Fibroblast of gingiva (primary cell): ENCODE data around the gene CLASP2.
"Not testable (repeated sequence)": the region's sequence is repeated elsewhere in the genome, so short reads cannot be mapped to it uniquely, and the experiment has no call there.

ENCODE experiments used
- DNase-seq: peaks from one replicate; pipeline ENCODE4 v3.0.0-alpha.2; 2011; ENCODE audit warnings: low read depth

The CLASP2 gene

DNA sequence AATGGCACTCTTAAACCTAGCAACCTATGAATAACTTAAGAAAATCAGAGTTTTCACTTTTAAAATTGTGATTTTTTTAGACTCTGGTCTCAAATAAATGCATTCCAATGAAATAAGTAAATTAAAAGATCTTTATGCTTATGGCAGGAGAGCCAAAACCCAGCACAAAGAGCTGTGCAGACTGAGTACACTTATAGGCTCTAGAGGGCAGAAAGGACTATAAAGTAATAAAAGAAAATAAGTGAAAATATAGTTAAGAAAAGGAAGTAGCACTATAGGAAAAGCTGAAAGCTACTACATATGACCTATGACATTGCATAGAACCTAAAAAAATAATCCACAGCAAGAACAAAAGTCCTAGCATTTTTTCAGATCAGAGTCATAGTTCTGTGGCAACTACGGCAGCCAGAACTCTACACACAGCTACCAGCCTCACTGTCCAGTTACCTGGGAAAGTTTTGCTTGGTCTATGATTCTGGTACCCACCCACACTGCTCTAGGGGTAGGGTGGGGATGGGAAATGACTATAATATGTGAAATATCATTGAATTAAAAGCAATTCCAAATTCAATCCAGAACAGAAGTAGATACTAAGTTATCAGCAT is 30.5 kb downstream of the CLASP2 start:
- peak; percentile 8 for DNase-seq

GRCh38 chr3:33682770-33683169 is 35.3 kb downstream of the CLASP2 start:
- DNase-seq: no peak

- DNase-seq: no peak
Measured at GRCh38 chr3:33681667-33682066, 36.4 kb downstream of the CLASP2 start.

- no peak for DNase-seq
Measured at GRCh38 chr3:33678073-33678472, 40.0 kb downstream of the CLASP2 start.

GRCh38 chr3:33673436-33673835 is 44.6 kb downstream of the CLASP2 start:
- not testable (repeated sequence) for DNase-seq

DNA sequence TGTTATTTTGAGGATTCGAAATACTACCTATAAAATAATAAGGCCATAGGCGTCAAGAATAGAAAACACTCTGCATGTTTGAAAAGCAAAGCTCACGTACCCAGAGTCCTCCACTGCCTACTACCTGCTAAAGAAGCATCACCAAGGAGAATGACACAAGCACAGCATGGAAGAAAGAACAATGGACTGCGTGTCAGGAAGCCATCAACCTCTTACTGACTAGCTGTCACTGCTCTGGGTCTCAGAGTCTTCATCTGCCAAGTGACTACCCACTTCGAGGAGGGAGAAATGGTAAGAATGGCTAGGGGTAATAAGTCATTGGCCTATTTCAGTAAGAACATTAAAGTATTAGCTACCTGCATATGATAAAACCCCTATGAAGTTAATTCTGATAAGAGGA is 49.4 kb downstream of the CLASP2 start:
- DNase-seq: no peak

DNA sequence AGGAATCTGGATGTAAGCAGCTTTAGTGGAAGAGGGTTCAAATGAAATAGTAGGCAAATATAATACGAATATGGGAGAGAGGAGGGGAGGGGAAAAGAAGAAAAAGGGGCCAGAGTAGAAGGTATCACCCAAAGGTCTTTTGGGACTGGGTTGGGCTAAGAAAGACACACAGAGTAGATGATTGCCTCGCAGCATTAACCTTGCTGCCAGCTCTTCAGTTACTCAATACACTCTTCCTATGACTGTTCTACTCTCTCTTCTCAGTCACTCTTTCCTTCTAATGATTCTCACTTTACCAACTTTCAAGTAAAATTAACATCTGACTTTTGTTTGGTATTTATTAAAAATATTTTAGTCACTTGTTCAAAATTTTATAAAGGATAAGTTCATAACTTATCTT is 52.8 kb downstream of the CLASP2 start:
- peak; percentile 9 for DNase-seq

DNA sequence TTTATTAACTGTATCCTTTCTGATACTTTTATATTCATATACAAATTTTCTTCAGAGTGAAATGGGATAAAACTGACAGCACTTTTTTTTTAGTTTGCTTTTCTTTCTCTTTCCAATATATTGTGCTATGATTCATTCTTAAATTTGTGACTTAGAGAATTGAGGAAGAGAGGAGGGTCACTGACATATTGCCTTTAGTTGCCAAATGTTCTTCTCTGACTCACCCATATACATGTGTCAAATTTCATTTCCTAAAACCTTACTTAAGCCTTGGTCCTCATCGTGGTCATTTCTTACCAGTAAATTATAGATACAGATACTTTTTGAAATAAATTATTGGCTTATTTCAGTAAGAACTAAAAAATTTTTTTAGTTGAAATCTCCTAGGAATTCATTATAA is 53.9 kb downstream of the CLASP2 start:
- DNase-seq: peak; percentile 82

- no peak for DNase-seq
Measured at GRCh38 chr3:33663042-33663441, 55.0 kb downstream of the CLASP2 start.

DNA sequence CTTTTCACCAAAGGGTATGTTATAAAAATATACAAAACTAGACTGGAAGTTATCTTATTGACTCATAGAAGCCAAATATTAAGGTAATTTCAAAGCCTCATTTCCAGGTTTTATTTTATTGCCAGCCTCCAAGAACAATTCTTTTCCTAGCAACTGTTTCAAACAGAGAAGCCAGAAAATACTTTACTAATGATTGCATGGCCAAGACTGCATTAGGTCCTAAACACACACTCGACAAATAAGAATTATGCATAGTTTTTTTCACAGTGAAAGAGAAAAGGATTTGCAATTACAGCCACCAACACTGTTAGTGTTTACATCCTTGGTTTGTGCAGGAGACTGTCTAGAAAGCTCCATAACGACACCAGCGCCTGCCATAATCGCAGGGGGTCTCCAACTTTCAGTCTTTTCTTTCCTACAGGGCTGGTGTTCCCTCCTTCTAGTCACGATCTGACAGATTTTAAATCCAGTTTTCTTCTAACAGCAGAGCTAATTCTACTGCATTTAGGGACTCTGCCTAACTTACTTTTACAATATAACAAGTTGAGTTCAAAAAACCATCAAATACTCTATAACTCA is 58.1 kb downstream of the CLASP2 start:
- DNase-seq: no peak

GRCh38 chr3:33658991-33659848 is 58.8 kb downstream of the CLASP2 start:
- DNase-seq: peak; percentile 66

DNA sequence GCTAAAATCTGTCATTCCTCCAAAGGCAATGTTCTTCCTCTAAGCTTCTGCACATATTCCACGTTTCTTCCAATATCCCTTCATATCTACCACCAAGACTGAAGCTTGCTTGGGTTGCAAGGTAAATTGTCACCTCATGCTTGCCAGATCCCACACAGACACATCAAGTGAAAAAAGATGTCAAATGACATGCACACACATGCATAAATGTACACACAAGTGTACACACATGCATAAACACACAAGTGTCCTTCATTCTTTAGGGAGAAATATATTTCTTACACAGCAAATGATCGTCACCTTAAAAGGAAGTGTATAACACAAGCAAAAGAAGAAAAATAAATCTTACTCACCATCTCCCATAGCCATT is 59.4 kb downstream of the CLASP2 start:
- DNase-seq: no peak

DNA sequence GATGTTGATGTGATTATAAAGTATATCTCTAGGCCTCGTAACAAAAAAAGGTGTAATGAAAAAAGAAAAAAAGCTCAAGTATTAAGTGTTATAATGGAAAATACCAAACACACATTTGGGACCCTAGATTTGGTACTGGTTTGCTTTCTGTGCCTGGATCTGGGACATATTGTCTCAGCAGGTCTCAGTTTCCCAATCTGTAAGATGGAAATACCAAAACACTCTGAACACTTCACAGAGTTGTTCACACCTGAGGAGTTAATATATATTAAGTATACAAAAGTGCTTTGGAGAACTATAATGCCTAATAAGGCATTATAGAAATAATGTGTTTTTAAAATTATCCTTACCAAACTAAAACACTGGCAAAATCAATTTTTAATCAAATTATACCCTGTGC is 60.0 kb downstream of the CLASP2 start:
- DNase-seq: no peak

DNA sequence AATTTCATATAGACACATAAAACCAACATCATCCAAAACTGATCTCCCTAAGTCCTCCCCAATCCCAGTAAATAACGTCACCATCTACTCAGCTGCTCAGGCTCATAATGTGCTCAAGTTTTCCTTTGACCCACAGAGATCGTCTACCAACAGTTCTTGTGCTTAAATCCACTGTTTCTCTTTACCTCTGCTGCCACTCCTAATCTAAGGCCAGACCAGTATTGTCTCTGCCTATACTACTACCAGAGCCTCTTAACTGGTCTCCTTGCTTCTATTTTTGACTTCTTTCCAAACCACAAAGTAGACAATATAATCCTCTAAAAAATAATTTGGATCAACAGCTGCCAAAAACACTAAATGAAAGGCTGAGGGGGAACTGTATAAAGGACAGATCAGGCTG is 65.3 kb downstream of the CLASP2 start:
- no peak for DNase-seq

GRCh38 chr3:33651101-33651500 is 67.0 kb downstream of the CLASP2 start:
- DNase-seq: not testable (repeated sequence)

DNA sequence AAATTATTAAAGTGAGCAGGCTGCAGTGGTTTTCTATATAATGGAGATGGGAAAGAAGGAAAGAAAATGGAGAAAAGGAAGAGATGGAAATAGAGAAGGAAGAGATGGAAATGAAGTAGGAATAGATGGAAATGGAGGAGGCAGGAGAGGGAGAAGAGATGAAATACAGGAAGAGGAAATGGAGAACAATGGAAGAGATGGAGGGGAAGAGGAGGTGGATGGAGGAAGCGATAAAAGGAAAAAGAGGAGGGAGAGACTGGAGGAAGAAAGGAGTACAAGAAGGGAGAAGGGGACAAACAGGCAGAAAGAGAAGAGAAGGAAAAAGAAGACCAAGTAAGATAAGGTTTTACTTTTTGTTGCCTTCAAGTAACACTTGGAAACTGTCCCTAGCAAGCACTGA is 67.6 kb downstream of the CLASP2 start:
- no peak for DNase-seq

GRCh38 chr3:33648793-33649192 is 69.3 kb downstream of the CLASP2 start:
- no peak for DNase-seq

DNA sequence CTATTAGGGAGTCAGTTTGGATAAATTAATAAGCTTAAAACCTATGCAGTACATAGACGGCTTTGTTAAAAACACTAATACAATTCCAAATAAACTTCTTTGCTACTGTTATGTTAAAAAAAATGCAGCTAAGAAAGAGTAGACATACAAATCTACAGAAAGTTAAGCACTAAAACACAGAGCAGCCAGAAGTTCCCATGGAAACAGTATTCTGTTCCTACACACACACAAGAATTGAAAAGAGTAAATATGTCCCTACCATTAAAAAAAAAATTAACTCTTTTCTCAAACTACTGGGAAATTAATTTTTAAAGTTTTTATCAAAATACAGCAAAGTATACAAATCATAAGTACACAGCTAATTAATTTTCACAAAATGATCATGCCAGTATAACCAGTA is 71.6 kb downstream of the CLASP2 start:
- no peak for DNase-seq

DNA sequence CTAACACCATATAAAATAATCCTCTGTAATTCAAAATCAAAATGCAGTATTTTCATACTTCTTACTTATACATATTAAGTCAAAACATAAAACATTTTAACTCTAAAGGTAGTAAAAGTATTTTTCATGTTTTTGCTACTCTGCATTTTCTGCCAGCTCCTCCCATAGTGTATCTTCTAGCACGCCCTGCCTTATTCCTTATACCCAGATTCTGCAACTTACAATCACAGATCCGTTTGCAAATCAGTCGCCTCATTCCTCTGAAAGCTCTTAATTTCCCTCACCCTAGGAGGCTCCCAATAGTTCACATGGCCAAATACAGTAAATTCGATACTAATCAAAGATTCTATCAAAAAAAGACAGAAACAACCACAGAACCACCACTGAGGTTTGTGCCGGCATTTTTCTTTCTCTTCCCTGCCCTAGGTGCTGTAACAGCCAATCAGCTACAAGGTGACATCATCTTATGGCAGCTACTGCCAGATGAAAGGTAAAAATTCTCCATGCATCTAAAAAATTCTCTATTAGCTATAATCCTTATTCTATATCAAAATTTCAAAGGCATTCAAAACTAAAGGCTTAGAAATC is 72.9 kb downstream of the CLASP2 start:
- no peak for DNase-seq

DNA sequence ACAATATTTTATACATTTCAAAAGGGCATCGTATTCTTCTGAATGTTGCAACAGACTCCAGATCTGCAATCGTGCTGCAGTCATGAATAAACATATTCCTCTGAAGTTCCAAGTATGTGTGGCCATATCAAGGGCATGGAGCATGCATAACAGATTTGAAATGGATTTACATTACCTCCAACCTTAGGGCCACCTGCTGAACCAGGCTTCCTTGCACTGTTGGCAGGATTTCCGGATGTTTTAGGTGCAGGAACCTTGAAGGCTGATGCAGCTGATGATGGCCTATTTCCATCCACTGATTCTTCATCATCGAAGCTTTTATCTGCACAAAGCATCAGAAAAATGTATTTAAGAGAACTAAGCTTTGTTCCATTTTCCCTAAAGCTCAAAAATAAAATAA is 73.5 kb downstream of the CLASP2 start:
- no peak for DNase-seq

GRCh38 chr3:33642806-33643205 is 75.2 kb downstream of the CLASP2 start:
- no peak for DNase-seq

- DNase-seq: no peak
Measured at GRCh38 chr3:33639889-33640288, 78.2 kb downstream of the CLASP2 start.

GRCh38 chr3:33637482-33637881 is 80.6 kb downstream of the CLASP2 start:
- no peak for DNase-seq
